Iris pigment epithelial cell (primary cell): ENCODE results near the gene MAN1C1.

Experiments
- DNase-seq: peaks from one replicate; pipeline ENCODE4 v3.0.0-alpha.2; 2011; ENCODE audit warnings: low read depth

Gene MAN1C1

GRCh38 chr1:25817840-25818501 lies 201.4 kb downstream of the MAN1C1 start:
- DNase-seq = no peak

DNA sequence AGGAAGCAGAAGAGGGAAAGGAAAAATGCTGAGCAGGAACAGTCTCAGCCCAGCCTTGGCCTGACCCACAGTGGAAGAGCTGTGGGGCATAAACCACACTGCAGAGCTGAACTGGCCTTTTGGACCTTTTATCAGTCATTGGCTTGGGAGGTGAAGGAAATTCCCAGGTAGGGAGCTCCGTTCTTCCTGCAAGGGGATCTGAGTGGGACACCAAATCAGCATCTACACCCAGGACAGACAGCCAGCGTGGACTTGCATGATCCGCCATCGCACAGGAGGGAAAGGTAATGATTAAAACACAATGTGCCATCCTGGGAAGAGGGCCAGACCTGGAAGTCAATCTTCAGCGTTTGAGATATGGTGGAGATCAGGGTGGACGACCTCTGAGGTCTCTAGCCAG lies 202.0 kb downstream of the MAN1C1 start:
- DNase-seq = no peak

- peak; percentile 75 for DNase-seq
These were observed 203.1 kb downstream of the MAN1C1 start, which contains the start of gene MTFR1L for GRCh38 chr1:25819491-25820246. Gene MTFR1L, plus strand, starts transcription at chr1:25819954. Its CDS starts 3,151 bp downstream, at chr1:25823105.

- peak; percentile 76 for DNase-seq
These were observed 203.9 kb downstream of the MAN1C1 start for GRCh38 chr1:25820247-25821111.

DNA sequence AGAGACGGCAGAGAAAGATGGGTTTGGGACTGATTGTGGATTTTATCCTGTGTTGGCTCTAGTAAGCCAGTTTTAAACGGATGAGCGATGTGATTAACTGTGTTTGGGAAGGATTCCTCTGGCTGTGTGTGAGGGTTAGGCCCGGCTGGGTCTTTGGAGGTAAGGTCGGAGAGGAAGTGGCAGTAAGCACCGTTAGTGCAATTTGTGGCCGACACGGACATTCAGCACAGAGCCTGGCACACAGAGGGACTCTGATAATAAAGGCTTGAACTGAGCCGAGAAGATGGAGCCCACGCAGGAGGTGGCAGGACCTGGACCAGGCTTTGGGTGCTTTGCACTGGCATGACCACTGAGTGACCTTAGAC lies 204.5 kb downstream of the MAN1C1 start:
- DNase-seq = no peak

DNA sequence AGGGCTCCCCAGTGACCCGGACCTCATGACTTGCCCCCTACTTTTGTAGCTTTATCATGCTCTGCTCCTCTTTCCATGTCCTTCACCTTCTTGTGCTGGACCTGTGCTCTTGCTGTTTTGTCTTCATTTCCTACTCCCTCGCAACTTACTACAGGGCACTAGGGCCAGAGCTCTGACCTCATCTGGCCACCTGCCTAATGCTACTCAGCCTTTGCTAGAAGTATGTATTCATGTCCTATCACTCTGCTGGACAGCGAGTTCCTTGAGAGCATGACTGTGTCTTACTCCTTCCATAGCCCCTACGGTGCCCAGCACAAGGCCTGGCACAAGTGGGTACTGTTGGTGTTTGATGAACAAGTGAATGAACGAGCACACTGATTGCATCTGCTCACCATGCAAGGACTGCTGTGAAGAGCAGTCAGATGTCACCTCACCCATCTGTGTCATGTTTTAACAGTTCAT lies 205.1 kb downstream of the MAN1C1 start:
- peak; percentile 57 for DNase-seq

DNA sequence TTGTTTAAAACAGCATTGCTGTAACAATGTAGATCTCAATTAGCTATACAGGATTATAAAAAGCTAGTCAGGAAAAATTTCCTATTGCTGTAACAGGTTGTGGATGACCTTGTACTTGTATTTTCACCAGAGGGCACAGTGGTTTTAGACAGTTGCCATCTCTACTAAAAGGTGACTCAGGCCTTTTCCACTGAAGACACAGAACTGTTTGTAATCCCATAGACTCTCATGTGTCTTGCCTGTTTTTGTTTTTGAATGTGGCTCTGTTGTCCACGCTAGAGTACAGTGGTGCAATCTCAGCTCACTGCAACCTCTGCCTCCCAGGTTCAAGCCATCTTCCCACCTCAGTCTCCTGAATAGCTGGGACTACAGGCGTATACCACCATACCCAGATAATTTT lies 209.0 kb downstream of the MAN1C1 start:
- DNase-seq = no peak

GRCh38 chr1:25826571-25826970 lies 210.0 kb downstream of the MAN1C1 start:
- no peak for DNase-seq

DNA sequence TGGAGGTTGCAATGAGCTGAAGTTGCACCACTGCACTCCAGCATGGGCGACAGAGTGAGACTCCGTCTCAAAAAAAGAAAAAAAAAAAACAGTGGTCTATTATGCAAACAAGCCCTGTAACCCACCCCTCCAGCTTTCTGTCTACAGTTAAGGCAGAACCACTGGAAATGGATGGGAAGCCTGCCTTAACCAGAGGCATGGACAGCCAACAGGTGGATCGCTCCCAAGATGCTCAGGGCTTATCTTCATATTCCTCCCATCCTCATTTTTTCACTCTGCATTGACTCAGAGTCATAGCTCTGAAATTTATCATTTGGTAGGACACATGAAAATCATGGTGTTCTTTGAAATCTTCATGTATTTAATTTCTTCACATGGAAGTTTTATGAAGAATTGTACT lies 211.9 kb downstream of the MAN1C1 start:
- no peak for DNase-seq

- no peak for DNase-seq
These were observed 212.5 kb downstream of the MAN1C1 start for GRCh38 chr1:25829046-25829445.

GRCh38 chr1:25831569-25832196 lies 215.1 kb downstream of the MAN1C1 start:
- no peak for DNase-seq

- no peak for DNase-seq
These were observed 215.9 kb downstream of the MAN1C1 start for GRCh38 chr1:25832336-25833037.

DNA sequence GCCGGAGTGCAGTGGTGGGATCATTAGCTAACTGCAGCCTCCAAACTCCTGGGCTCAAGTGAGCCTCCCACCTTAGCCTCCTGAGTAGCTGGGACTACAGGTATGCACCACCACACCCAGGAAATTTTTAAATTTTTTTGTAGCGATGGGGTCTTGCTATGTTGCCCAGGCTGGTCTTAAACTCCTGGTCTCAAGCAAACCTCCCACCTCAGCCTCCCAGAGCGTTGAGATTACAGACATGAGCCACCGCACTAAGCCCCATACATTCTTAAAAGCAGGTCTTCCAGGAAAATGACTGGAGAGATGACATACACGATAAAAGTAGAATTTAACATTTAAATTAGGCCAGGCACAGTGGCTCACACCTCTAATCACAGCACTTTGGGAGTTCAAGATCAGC lies 216.6 kb downstream of the MAN1C1 start:
- DNase-seq = no peak
